Measurements from ENCODE around the gene RAB10. TPM values are rescaled to one million over a fixed set of nuclear protein-coding genes. Genes with fewer than 3 reads are reported as not detected.

The RAB10 gene
- total RNA-seq, 1 donor from 2014 or later: 112 TPM

GRCh38 chr2:26179446-26179913 lies 145.6 kb downstream of the RAB10 start:
- no peak for DNase-seq (ENCODE audit: low read depth, low spot score)
- no peak for TF ChIP-seq CTCF (conservative IDR thresholded peaks at IDR 0.05)
- Mint-ChIP-seq H3K27me3 (ENCODE audit: low read depth) (peaks cover 10% of the 10 kb centered on the region), H3K4me1 (peaks cover 36% of the 10 kb centered on the region), H3K4me3 (peak overlapping the region; percentile 66), H3K27ac (ENCODE audit: unreplicated experiment) (peak overlapping the region; percentile 35), H3K9me3 (no peaks in the 10 kb centered on the region), H3K36me3 (ENCODE audit: low read depth) (peaks cover 5% of the 10 kb centered on the region)

- DNase-seq (ENCODE audit: low read depth, low spot score): no peak
- peak overlapping the region; percentile 31 for H3K4me3 Mint-ChIP-seq
- TF ChIP-seq CTCF (conservative IDR thresholded peaks at IDR 0.05): no peak
These were observed 148.6 kb downstream of the RAB10 start for GRCh38 chr2:26182441-26182840.

GRCh38 chr2:26182887-26183630 lies 149.2 kb downstream of the RAB10 start:
- Mint-ChIP-seq H3K27me3 (ENCODE audit: low read depth) (peaks cover 10% of the 10 kb centered on the region), H3K9me3 (no peaks in the 10 kb centered on the region), H3K27ac (ENCODE audit: unreplicated experiment) (no peak overlapping the region), H3K36me3 (ENCODE audit: low read depth) (peaks cover 5% of the 10 kb centered on the region), H3K4me3 (peak overlapping the region; percentile 38), H3K4me1 (peaks cover 30% of the 10 kb centered on the region)
- DNase-seq (ENCODE audit: low read depth, low spot score): no peak
- no peak for TF ChIP-seq CTCF (conservative IDR thresholded peaks at IDR 0.05)

More at GRCh38 chr2:26182441-26182840, 148.6 kb downstream of the RAB10 start:
- Mint-ChIP-seq H3K9me3 (no peaks in the 10 kb centered on the region), H3K4me1 (peaks cover 30% of the 10 kb centered on the region), H3K27ac (ENCODE audit: unreplicated experiment) (no peak overlapping the region), H3K27me3 (ENCODE audit: low read depth) (peaks cover 10% of the 10 kb centered on the region), H3K36me3 (ENCODE audit: low read depth) (peaks cover 5% of the 10 kb centered on the region)

GRCh38 chr2:26184121-26184520 lies 150.2 kb downstream of the RAB10 start:
- Mint-ChIP-seq H3K4me1 (peaks cover 28% of the 10 kb centered on the region), H3K27me3 (ENCODE audit: low read depth) (peaks cover 10% of the 10 kb centered on the region), H3K4me3 (peak overlapping the region; percentile 63), H3K27ac (ENCODE audit: unreplicated experiment) (no peak overlapping the region), H3K36me3 (ENCODE audit: low read depth) (peaks cover 5% of the 10 kb centered on the region), H3K9me3 (no peaks in the 10 kb centered on the region)
- DNase-seq (ENCODE audit: low read depth, low spot score): no peak
- TF ChIP-seq CTCF (conservative IDR thresholded peaks at IDR 0.05): no peak

GRCh38 chr2:26184555-26185303 lies 150.8 kb downstream of the RAB10 start:
- DNase-seq (ENCODE audit: low read depth, low spot score): peak; percentile 80
- Mint-ChIP-seq H3K9me3 (no peaks in the 10 kb centered on the region), H3K4me1 (peaks cover 25% of the 10 kb centered on the region), H3K27me3 (ENCODE audit: low read depth) (peaks cover 10% of the 10 kb centered on the region), H3K27ac (ENCODE audit: unreplicated experiment) (no peak overlapping the region), H3K4me3 (peak overlapping the region; percentile 87), H3K36me3 (ENCODE audit: low read depth) (peaks cover 5% of the 10 kb centered on the region)
- TF ChIP-seq CTCF (conservative IDR thresholded peaks at IDR 0.05): peak; percentile 64
